ENCODE data around the gene RAB36.

RAB36 gene

DNA sequence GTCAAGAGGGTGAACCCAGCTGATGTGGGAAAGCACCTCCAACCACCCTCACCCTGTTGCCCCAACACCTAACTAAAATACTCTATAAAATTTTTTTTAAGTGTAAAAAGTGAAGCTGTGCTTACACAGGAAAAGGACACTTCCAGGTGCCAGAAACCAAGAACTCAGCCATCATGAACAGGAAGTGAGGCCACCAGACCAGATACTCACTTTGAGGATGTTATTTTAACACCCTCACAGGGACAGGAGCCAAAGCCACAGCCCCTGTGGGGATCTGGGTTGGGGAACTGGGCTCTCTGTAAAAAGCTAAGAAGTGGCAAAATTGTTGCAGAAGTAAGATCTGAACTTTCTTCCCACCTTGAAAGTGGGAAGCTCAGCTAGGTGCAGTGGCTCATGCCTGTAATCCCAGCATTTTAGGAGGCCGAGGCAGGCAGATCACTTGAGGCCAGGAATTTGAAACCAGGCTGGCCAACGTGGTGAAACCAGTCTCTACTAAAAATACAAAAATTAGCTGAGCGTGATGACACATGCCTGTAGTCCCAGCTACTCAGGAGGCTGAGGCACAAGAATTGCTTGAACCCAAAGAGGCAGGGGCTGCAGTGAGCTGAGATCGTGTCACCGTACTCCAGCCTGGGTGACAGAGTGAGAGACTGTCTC is 7.2 kb upstream of the RAB36 start:
- peak; percentile 58 for DNase-seq (ENCODE audit: low spot score)

DNA sequence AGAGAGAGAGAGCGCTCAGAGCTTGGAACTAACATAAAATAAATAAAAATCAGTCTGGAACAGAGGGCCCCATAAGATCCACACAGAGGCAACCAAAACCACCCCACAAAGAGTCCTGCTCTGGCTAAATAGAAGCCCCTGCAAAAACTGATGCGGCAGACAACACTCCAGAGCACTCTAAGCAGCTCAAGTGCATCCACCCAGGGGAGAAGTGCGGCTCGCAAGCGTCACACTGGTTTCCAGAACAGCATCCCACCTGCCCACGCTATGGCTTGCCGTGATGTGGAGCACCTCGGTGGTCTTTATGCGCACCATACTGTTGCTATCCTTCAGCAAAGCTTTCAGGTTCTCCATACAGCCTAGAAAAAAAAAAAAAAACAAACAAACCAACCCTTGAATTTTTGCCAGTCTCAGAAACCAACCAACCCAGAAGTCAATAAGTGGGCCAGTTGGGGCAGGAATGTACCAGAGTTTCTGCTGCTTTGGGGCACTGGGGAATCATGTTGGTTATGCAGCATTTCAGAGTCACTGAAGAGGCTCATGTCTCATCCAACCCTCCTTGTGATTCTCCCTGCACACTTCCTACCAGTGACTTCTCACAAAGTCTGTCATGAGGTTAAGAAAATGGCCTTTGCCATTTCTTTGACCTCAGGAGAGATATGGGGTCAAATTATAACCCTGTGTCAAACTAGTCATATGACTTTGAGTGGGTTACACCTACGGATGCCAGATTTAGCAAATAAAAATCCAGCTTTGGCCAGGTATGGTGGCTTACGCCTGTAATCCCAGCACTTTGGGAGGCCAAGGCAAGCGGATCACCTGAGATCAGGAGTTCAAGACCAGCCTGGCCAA is 6.5 kb upstream of the RAB36 start:
- DNase-seq (ENCODE audit: low spot score): no peak

DNA sequence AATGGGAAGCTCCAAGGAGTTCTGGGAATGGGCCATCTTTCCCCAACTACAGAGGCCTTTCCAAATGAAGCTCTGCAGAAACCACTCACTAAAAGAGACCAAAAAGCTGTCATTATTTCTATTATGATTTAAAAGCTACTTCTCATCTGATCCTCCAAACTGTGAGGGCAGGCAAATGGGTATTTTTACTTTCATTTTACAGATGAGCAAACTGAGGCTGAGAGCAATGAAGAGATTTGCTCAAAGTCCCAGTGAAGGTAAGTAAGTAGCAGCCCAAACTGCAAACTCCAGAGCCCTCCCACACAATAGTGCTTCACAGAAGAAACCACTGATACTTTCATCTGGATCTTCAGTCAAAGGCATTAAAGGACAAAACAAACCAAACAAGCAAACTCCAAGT is 4.9 kb upstream of the RAB36 start:
- DNase-seq (ENCODE audit: low spot score): no peak

DNA sequence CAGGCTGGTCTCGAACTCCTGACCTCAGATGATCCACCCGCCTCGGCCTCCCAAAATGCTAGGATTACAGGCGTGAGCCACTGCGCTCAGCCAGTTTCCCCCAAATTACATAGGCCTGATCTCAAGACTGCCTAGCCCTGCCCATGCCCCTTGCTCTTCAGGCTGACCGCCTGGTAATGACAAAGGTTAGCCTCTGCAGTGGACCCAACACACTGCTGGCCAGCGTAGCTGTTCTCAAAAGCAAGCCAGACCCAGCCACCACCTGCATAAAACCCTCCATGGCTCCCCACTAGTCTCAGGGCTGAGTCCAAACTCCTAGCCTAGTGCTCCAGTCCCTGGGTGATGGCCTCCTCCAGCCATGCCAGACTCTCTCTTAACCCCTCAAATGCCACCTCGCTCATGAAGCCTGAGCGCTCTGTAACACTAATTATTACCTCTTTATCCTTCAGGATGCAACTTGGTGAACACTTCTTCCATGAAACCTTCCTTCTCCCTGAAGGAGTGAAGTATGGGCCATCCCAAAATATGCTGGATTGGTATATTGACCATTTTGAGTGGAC is 2.7 kb upstream of the RAB36 start:
- DNase-seq (ENCODE audit: low spot score): no peak

DNA sequence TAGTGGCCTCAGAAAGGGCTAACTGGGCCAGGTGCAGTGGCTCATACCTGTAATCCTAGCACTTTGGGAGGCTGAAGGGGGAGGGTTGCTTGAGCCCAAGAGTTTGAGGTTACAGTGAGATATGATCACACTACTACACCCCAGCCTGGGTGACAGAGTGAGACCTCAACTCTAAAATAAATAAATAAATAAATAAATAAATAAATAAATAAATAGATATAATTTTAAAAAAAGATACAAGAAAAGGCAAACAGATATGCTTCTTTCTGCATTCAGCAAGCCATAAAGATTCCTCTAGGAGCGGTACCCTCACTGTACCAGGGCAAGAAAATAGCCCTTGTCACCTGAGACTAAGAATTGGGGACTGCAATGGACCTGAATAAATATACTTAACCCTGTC is 2.2 kb upstream of the RAB36 start:
- DNase-seq (ENCODE audit: low spot score): no peak

DNA sequence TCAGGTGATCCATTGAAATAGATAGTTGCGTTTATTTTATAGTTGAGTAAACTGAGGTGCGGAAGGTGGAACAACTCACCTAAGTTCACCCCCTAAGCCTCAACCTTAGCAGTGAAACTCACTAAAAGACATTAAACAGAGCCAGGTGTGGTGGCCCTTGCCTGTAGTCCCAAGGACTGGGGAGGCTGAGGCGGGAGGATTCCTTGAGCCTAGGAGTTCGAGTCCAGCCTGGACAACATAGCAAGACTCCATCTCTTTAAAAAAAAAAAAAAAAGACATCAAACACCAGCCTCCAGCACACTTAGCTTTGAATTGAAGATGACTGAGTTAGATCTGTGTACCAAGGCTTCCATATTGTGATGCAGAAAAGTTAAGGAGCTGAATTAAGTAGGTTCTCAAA is 845 bp upstream of the RAB36 start:
- DNase-seq (ENCODE audit: low spot score): no peak

DNA sequence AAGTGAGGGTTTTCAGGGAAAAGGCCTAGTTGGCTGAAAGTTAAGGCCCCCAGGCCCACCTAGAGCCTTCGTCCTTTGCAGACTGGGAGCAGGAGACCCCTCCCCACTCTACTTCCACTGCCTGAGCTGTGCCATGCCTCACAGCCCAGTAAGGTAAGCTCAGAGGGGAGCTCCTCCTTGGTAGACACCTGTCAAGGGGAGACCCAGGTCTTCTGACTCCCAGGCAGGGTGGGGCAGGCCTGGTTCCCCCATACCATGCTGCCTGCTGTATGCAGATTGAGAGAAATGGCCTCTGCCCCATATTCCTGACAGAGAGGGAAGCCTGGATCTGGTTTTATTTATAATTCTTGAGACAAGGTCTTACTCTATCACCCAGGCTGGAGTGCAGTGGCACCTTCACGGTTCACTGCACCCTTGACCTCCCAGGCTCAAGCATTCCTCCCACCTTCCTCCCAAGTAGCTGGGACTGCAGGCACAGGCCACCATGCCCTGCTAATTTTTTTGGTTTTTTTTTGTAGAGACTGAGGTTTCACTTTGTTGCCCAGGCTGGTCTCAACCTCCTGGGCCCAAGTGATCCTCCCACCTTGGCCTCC is 697 bp downstream of the RAB36 start:
- no peak for DNase-seq (ENCODE audit: low spot score)

DNA sequence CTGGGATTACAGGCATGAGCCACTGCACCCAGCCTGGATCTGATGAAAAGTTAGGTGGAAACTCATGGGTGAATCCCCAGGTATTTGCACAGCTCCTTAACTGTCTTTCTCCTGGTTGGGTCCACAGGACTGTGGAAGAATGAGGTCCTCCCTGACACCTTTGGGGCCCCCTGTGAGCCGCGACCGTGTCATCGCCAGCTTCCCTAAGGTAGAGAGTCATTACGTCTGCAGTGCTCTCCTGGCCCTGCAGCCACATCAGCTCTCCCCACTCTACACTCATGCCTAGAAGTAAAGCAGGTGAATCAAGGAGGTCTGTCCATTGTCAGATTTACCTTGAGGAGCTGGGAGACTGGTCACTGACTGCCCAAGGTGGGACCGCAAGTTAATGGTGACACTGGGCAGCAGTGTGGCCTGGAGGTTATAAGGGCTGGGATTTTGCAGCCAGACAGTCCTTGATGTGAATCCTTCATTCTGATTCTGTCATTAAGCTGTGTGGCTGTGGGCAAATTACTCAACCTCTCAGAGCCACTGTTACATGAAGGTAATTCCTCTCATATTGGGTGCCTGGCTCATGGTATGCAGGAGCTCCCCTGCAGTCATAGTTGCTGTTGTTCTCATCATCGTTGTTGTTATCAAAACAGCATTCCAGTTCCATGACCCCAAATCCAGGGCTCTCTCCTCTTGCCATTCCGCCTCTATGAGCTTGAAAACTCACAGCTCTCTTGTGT is 1.4 kb downstream of the RAB36 start:
- no peak for DNase-seq (ENCODE audit: low spot score)

DNA sequence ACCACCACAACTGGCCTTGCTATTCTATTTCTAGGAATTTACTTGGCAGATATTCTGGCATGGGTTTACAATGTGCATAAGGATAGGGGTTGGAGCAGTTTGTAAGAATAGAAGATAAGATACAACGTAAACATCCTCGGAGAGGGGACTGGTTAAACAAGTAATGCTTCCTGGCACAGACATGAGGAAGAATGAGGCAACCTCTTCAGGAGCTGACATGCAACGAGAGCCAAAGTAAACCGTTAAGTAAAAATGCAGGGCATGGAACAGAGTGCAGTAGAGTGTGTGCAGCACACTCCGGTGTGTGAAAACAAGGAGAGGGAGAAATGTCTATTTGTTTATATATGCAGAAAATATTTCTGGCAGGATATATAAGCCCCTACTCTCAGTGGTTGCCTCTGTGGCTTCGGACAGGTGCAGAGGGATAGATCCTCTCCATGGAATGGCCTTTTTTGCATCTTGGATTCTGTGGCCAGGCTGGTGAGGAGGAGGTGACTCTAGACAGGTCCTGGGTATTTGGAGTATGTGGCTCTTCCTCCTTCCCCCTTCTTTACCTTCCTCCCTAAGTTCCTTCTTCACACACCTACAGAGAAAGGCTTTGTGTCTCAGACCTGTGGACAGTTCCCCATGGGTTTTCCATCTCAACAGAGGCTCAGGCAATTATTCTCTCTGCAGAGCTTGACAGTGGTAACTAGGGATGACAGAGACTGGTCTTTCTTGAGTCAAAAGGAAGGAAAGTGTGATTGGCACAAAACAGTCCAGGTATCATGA is 2.5 kb downstream of the RAB36 start:
- DNase-seq (ENCODE audit: low spot score): no peak

DNA sequence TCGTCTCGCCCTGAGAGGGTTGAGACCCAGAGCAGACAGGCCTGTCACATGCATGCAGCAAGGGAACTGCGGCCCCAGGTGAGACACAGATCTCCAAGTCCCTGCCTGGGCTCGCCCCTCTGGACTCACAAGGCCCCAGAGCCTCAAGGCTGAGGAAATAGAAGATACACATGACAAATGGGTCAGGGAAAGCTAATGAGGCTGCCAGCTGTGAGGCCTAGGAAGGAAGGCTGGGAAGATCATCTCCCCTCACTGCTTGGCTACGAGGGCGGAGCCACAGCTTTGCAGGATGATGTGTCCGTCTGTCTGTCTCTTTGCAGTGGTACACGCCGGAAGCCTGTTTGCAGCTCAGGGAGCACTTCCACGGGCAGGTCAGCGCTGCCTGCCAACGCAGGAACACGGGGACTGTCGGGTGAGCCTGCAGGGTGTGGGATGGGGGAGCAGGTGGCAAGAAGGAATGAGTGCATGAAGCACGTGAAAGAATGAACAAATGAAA is 4.5 kb downstream of the RAB36 start:
- DNase-seq (ENCODE audit: low spot score): no peak

DNA sequence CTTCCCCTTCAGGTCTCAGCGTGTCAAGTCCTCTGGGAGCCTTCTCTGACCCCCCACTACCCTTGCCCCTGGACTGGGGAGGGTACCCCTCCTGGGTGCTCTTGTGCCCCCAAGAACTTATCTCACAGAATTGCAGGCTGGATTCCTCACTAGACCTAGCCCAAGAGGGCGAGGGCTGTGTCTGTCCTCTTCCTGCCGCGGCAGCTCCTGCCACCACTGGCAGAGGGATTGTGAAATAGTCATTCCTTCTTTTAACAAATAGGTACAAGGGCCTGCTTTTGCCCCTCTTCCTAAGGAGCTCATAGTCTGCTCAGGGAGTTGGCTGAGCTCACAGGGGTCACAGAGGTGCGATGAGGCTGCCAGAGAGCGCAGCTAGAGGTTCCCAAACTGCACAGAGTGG is 5.5 kb downstream of the RAB36 start:
- DNase-seq (ENCODE audit: low spot score): no peak

DNA sequence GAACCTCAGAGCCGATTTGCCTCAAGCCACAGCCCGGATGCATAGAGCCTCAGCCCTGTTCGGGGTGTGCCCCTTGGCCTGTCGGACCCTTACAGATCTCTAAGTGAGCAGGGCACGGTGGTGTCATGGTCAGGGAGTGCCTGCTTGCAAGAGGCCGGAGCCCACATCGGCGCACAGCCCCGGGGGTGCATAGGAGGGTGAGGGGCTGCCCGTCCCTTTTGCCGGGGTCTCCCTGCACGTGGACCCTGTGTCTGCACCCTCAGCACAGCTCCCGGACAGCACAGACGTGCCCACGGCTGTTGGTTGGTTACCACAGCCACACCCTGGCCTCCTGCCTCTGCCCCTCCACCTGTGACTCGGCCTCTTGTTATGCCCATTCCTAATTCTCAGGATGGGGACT is 6.5 kb downstream of the RAB36 start:
- DNase-seq (ENCODE audit: low spot score): no peak

DNA sequence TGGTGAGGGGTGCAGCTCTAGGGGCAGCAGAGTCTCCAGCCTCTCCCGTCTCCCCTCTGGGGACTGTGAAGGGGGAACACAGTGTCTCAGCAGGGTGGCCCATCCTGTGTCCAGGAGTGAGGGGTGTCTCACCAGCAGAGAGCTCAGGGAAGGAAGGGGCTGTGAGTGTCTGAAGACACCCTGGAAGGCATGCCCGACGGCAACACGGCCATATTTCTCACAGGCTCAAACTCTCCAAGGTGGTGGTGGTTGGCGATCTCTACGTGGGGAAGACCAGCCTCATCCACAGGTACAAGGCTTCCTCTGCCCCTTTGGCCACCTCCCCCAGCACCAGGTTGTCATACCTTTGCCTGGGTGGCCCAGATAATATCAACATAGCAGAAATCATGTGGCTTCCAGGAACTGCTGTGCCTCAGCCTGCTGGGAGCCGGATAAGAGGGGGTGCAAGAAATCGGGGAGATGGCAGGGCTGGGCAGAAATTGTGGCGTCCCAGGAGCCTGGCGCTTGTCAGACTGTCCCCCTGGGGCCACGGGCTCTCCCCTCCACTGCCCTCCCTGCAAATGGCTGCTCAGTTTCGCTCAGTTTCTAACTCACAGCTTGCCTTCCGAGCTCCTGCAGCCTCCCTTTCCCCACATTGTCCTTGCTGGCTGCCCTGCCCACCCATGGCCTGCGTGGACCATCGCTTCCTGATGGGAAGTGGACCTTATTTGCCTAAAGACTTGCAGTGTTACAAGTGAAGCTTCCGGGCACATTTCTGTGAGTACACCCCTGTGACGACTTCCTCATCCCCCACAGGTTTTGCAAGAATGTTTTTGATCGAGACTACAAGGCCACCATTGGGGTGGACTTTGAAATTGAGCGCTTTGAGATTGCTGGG is 7.2 kb downstream of the RAB36 start:
- no peak for DNase-seq (ENCODE audit: low spot score)

DNA sequence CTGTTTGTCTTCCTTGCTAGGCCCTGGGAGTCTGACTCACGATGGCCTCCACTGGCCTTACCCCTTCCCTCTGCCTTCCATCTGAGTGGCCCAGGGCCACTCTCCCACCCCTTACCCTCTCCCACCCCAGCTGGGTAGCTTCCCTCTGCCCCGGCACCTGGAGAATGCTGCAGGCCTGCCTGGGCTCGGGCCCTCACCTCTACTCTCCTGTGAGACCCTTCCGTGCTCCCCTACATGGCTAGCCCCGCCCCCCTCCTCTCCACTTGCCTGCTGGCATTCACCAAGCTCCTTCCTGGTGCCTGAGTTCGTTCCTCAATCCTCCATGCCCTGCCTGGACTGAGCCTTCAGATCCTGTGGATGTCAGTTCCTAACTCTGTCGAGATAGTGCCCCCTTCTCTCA is 8.7 kb downstream of the RAB36 start:
- DNase-seq (ENCODE audit: low spot score): no peak

DNA sequence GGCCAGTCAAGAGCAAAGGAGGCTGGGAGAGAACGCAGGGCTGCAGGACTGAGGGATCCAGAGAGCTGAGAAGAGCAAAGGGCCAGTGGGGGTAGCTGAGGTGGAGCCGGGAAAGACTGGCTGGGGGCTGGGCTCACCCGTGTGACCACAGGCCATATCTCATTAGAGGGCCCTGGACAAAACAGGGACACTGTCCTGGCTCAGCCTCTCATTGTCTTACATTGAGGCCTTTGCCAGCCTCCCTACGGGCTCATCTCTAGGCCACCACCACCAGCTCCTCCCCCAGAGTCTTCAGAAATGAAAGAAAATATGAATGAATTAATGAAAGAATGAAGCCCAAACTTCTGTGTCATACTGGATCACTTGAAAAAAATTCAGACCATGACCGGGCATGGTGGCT is 9.2 kb downstream of the RAB36 start:
- DNase-seq (ENCODE audit: low spot score): no peak

DNA sequence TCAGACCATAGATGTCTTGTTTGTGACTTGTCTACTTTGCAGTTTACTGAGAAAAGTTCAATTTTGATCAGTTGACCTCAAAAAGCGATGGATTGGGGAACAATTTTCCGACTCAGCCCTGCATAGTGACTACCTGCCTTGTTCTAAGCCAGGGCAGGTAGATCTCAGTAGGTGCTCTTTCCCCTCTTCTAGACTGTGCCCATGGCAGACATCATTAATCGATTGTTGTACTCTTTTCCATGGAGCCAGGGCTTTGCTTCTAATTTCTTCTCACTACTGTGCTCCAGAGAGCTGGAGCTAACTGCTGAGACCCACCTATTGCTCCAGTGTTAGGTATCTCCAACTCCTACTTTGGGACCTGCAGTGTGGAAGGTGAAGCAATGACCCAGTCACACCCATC is 9.9 kb downstream of the RAB36 start:
- no peak for DNase-seq (ENCODE audit: low spot score)

DNA sequence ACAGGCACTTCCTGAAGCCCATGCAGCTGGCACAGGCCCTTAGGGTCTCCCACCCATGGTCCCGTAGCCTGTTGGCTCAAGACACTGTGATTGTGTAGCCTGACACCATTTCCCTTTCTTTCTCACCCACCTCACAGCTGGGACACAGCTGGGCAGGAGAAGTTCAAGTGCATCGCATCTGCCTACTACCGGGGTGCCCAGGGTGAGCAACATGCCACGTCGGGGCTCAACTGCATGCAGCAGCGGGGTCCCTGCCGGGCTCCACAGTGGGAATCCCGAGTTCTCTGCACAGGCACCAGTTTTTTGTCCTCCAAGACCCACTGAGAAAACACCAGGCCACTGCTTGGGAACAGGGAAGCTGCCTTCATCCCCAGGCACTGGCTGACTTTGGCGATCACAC is 10.6 kb downstream of the RAB36 start:
- DNase-seq (ENCODE audit: low spot score): no peak

DNA sequence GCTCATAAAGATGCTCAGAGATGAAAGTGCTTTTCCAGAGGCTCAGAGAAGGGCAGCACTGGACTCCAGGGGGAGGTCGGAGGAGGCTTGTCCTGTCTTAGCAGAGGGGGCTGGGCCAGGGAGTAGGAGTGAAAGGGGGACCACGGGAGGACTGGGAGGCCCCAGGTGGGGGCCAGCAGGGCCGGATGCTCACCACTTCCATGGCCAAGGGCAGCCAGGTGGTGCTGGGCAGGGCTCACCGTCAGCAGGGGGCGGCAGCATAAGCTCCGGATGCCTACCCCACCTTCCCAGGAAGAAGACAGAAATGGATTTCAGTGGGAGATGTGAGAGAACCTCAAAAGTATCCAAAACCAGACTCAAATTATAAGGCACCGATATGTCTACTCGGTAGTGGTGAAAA is 11.0 kb downstream of the RAB36 start:
- DNase-seq (ENCODE audit: low spot score): no peak

DNA sequence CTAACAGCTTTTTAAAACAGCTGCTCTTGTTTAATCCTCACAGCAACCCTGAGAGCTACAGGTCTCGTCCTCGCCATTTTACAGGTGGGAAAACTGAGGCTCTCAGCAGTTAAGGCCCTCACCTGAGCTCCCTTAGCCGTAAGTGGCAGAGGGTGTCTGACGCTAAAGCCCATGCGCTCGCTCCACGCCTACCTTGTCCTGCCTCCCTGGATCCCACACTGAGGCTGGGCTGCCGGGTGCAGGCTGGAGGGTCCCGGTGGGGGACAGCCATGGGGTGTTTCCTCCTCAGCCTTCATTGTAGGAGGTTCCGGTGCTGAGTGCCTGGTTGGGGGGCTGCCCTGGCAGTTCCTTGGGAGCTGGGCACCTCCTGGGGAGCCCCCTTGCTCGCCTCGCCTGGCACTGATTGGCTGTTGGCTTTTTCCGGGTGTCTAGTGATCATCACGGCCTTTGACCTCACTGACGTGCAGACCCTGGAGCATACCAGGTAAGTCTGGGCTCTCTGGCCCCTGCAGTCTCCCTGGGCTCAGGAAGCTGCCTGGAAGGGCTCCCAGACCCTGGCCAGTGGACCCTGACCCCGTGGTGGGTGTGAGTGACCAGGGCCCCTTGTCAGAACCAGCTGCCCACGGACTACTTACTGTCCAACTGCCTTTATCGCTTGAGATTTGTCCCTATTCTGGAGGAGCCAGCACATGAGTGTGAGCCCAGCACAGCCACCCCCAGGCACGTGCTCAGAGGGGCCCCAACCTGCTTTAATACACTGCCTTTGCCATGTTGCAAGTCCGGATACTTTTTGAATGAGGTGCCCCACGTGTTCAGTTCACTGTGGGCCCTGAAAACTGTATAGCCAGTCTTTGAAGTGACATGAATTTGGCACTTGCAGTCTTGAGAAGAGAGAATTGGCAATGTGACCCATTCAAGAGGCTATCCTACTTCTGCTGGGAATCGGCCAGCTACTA is 12.6 kb downstream of the RAB36 start:
- DNase-seq (ENCODE audit: low spot score): no peak

Measured in Ammon's horn (tissue), 1 donor.